IPS-NIHi7 (cell line): ENCODE results near the gene CDYL.
"Not testable (repeated sequence)": the region's sequence is repeated elsewhere in the genome, so short reads cannot be mapped to it uniquely, and the experiment has no call there.

Source experiments
- DNase-seq: peaks from one replicate; pipeline ENCODE4 v3.0.0; 2012; ENCODE audit warnings: mixed read lengths; ENCODE audit errors: extremely low spot score

CDYL gene

DNA sequence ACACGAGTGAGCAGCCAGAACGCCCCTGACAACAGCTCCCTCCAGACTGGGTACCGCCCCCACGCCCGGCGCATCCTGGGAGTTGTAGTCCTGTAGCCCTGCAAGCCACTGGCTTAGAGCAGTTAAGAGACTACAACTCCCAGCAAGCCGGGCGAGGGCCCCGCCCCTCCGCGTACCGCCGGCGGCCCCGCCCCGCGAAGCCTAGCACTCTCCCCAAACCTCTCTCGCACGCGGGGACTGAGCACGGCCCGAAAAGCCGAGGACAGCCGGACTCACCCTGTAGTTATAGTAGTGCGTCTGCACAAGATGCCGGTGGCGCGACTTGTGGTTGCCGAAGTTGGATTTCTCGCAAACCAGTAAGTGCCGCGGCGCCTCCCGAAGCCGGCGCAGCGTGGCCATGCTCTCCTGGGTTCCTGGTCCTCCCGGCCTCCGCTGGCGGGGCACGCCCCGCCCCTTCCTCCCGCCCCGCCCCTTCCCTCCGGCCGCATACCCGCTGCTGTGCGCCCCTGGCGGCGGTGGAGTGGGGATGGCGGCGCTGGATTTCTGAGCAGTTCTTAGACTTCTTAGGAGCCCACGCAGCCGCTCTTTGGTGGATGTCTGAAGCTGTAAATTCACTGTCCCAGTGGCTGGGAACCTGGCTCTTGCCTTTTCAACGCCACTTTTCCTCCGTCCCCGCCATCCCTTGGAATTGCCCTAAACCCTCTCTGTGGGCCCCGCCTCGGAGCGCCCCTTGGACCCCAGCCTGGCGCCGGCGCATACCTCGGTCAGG is 227.6 kb downstream of the CDYL start, which contains the start of gene RPP40:
RPP40 (minus strand) TSS at position 434 of the 769 bp plus-strand sequence; CDS start at position 399, 35 bp downstream.
- peak; percentile 97 for DNase-seq

DNA sequence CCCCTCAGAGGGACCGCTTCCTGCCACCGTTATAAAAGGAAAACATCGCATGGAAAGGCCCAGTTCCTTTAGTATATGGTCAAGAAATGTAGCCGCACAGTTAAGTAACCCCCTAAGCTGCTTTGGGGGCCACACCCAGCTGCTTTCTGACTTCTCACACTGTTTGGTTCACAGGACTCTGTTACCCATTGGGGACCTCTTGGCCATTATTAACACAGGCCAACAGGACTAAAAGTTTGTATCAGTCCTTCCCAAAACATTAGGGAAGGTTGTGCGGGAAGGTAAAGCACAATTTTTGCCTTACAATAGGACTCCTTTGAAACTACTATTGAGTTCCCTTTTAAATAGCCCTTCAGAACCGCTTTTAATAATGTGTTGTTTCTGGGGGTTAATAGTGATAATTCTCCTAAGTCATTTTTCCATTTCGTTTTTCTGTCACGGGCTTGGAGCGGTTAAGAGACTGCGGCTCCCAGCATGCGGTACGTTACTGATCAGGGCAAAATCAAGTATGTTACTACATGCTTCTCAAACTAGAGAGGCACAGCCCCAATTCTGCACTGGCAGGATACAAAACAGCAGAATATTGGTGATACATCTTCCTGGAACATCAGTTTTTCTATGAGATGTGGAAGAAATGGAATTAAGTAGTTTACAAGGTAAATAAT is 228.3 kb downstream of the CDYL start:
- no peak for DNase-seq

DNA sequence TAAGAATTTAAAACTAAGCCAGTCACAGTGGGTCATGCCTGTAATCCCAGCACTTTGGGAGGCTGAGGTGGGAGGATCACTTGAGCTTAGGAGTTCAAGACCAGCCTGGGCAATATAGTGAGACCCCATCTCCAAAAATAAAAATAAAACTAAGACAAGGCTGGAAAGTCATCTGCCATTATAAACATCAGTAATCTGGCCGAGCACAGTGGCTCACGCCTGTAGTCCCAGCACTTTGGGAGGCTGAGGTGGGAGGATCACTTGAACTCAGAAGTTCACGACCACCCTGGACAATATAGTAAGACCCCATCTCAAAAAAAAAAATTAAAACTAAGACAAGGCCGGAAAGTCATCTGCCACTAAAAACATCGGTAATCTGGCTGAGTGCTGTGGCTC is 228.8 kb downstream of the CDYL start:
- DNase-seq, result not testable (repeated sequence)
